ENCODE data around the gene SLC46A1.

GRCh38 chr17:28446716-28447395 is 40.8 kb upstream of the SLC46A1 start:
- no peak for TF ChIP-seq CTCF (IDR thresholded peaks at IDR 0.05)
- no peak for TF ChIP-seq POLR2A (IDR thresholded peaks at IDR 0.05; ENCODE audit: low read depth)
- TF ChIP-seq POLR2AphosphoS5 (IDR thresholded peaks at IDR 0.05), result no peak

All from esophagus muscularis mucosa (tissue), 3 donors.